Neural progenitor cell (in vitro differentiated cells): ENCODE measurements around the gene CAMK1D.

ENCODE experiments used
- EZH2 ChIP-seq: fragments of 200-600 bp; sonication (generic); IDR thresholded peaks from 2 replicates; pipeline ENCODE4 v1.6.1; 2017; ENCODE audit warnings: antibody characterized with exemption, mild to moderate bottlenecking, moderate library complexity
- EZH2phosphoT487 ChIP-seq: fragments of 200-600 bp; sonication (generic); IDR thresholded peaks from 2 replicates; pipeline ENCODE4 v1.6.1; 2017; ENCODE audit warnings: antibody characterized with exemption
- TF ChIP-seq, protein P1 (sequence below): fragments of 200-600 bp; sonication (generic); IDR thresholded peaks from 2 replicates; pipeline ENCODE4 v1.5.1; 2017; ENCODE audit warnings: antibody characterized with exemption, mild to moderate bottlenecking

DNA sequence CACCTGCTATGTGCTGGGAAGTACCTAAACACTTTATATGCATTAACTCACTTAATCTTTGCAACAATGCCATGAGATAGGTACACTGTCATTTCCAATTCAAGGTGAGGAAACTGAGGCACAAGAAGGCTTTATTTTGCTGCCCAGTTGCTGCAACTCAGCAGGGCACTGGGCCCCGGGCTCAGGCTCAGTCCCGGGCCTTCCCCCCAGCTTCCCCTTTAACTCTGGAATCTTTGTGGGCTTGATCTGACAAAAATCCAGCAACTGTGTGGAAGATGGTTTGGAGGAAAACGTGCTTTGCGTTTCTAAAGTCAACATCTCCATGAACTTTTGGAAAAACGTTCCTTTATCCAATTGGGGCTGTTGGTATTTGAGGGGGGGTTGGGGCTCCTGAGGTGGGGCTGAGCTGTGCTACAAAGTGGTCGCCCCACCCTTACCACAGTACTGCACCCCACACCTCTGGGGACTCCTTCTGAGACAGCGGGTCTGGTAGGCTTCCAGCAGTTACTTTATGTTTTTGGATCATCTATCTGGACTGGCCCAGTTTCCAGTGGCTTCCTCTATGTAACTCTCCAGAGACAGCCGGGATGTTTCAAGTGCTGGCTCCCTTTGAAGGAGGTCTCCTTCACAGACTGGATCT is 40.5 kb upstream of the CAMK1D start:
- TF ChIP-seq, protein P1, sequence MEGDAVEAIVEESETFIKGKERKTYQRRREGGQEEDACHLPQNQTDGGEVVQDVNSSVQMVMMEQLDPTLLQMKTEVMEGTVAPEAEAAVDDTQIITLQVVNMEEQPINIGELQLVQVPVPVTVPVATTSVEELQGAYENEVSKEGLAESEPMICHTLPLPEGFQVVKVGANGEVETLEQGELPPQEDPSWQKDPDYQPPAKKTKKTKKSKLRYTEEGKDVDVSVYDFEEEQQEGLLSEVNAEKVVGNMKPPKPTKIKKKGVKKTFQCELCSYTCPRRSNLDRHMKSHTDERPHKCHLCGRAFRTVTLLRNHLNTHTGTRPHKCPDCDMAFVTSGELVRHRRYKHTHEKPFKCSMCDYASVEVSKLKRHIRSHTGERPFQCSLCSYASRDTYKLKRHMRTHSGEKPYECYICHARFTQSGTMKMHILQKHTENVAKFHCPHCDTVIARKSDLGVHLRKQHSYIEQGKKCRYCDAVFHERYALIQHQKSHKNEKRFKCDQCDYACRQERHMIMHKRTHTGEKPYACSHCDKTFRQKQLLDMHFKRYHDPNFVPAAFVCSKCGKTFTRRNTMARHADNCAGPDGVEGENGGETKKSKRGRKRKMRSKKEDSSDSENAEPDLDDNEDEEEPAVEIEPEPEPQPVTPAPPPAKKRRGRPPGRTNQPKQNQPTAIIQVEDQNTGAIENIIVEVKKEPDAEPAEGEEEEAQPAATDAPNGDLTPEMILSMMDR = no peak
- TF ChIP-seq EZH2phosphoT487 (no peak), EZH2 (no peak)
